Measurements from ENCODE around the gene SCT.

Gene SCT

DNA sequence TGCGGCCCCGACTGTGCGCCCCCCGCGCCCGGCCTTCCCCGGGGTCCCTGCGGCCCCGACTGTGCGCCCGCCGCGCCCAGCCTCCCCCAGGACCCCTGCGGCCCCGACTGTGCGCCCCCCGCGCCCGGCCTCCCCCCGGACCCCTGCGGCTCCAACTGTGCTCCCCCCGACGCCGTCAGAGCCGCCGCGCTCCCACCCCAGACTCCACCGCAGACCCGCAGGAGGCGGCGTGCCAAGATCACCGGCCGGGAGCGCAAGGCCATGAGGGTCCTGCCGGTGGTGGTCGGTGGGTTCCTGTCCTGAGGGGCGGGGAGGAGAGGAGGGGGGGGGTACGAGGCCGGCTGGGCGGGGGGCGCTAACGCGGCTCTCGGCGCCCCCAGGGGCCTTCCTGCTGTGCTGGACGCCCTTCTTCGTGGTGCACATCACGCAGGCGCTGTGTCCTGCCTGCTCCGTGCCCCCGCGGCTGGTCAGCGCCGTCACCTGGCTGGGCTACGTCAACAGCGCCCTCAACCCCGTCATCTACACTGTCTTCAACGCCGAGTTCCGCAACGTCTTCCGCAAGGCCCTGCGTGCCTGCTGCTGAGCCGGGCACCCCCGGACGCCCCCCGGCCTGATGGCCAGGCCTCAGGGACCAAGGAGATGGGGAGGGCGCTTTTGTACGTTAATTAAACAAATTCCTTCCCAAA, 13.2 kb upstream of the SCT start:
- no peak for ATAC-seq
- TF ChIP-seq ZFP3 (CRISPR knock-in tag; IDR thresholded peaks at IDR 0.05) = no peak
- no peak for TF ChIP-seq SNAI2 (CRISPR knock-in tag; IDR thresholded peaks at IDR 0.05)
- no peak for TF ChIP-seq PPARA (CRISPR knock-in tag; IDR thresholded peaks at IDR 0.05; ENCODE audit: borderline replicate concordance)
- TF ChIP-seq TCF4 (CRISPR knock-in tag; IDR thresholded peaks at IDR 0.05; ENCODE audit: borderline replicate concordance) = no peak
- no peak for TF ChIP-seq GLIS3 (CRISPR knock-in tag; IDR thresholded peaks at IDR 0.05)
- TF ChIP-seq BACH2 (CRISPR knock-in tag; IDR thresholded peaks at IDR 0.05; ENCODE audit: borderline replicate concordance) = no peak
- TF ChIP-seq, protein P1, sequence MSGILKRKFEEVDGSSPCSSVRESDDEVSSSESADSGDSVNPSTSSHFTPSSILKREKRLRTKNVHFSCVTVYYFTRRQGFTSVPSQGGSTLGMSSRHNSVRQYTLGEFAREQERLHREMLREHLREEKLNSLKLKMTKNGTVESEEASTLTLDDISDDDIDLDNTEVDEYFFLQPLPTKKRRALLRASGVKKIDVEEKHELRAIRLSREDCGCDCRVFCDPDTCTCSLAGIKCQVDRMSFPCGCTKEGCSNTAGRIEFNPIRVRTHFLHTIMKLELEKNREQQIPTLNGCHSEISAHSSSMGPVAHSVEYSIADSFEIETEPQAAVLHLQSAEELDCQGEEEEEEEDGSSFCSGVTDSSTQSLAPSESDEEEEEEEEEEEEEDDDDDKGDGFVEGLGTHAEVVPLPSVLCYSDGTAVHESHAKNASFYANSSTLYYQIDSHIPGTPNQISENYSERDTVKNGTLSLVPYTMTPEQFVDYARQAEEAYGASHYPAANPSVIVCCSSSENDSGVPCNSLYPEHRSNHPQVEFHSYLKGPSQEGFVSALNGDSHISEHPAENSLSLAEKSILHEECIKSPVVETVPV (CRISPR knock-in tag; IDR thresholded peaks at IDR 0.05) = no peak
- no peak for TF ChIP-seq ZNF70 (CRISPR knock-in tag; IDR thresholded peaks at IDR 0.05)
- TF ChIP-seq, protein P2, sequence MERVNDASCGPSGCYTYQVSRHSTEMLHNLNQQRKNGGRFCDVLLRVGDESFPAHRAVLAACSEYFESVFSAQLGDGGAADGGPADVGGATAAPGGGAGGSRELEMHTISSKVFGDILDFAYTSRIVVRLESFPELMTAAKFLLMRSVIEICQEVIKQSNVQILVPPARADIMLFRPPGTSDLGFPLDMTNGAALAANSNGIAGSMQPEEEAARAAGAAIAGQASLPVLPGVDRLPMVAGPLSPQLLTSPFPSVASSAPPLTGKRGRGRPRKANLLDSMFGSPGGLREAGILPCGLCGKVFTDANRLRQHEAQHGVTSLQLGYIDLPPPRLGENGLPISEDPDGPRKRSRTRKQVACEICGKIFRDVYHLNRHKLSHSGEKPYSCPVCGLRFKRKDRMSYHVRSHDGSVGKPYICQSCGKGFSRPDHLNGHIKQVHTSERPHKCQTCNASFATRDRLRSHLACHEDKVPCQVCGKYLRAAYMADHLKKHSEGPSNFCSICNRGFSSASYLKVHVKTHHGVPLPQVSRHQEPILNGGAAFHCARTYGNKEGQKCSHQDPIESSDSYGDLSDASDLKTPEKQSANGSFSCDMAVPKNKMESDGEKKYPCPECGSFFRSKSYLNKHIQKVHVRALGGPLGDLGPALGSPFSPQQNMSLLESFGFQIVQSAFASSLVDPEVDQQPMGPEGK (CRISPR knock-in tag; IDR thresholded peaks at IDR 0.05; ENCODE audit: borderline replicate concordance) = no peak
- TF ChIP-seq CSDC2 (CRISPR knock-in tag; IDR thresholded peaks at IDR 0.05) = no peak
- no peak for TF ChIP-seq TOX (CRISPR knock-in tag; IDR thresholded peaks at IDR 0.05; ENCODE audit: borderline replicate concordance)
- TF ChIP-seq OSR1 (CRISPR knock-in tag; IDR thresholded peaks at IDR 0.05) = no peak
- no peak for TF ChIP-seq POU6F1 (CRISPR knock-in tag; IDR thresholded peaks at IDR 0.05; ENCODE audit: borderline replicate concordance, low read depth)
- TF ChIP-seq ARNTL (CRISPR knock-in tag; IDR thresholded peaks at IDR 0.05; ENCODE audit: borderline replicate concordance, low read depth) = no peak

DNA sequence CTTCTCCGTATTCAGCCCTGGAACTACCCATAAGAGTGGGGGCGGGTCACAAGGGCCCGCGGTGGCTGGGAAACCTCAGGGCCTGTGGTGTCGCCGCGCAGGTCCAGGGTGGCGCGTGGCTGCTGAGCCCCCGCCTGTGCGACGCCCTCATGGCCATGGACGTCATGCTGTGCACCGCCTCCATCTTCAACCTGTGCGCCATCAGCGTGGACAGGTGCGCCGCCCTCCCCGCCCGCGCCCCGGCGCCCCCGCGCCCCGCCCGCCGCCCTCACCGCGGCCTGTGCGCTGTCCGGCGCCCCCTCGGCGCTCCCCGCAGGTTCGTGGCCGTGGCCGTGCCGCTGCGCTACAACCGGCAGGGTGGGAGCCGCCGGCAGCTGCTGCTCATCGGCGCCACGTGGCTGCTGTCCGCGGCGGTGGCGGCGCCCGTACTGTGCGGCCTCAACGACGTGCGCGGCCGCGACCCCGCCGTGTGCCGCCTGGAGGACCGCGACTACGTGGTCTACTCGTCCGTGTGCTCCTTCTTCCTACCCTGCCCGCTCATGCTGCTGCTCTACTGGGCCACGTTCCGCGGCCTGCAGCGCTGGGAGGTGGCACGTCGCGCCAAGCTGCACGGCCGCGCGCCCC, 12.5 kb upstream of the SCT start:
- no peak for ATAC-seq
- TF ChIP-seq CSDC2 (CRISPR knock-in tag; IDR thresholded peaks at IDR 0.05) = no peak
- TF ChIP-seq ARNTL (CRISPR knock-in tag; IDR thresholded peaks at IDR 0.05; ENCODE audit: borderline replicate concordance, low read depth) = no peak
- no peak for TF ChIP-seq ZNF70 (CRISPR knock-in tag; IDR thresholded peaks at IDR 0.05)
- no peak for TF ChIP-seq ZC3H10 (CRISPR knock-in tag; IDR thresholded peaks at IDR 0.05)
- no peak for TF ChIP-seq TOX (CRISPR knock-in tag; IDR thresholded peaks at IDR 0.05; ENCODE audit: borderline replicate concordance)
- no peak for TF ChIP-seq CREB5 (CRISPR knock-in tag; IDR thresholded peaks at IDR 0.05; ENCODE audit: low read depth)
- TF ChIP-seq, protein P2 (CRISPR knock-in tag; IDR thresholded peaks at IDR 0.05; ENCODE audit: borderline replicate concordance) = no peak
- no peak for TF ChIP-seq BACH2 (CRISPR knock-in tag; IDR thresholded peaks at IDR 0.05; ENCODE audit: borderline replicate concordance)

DNA sequence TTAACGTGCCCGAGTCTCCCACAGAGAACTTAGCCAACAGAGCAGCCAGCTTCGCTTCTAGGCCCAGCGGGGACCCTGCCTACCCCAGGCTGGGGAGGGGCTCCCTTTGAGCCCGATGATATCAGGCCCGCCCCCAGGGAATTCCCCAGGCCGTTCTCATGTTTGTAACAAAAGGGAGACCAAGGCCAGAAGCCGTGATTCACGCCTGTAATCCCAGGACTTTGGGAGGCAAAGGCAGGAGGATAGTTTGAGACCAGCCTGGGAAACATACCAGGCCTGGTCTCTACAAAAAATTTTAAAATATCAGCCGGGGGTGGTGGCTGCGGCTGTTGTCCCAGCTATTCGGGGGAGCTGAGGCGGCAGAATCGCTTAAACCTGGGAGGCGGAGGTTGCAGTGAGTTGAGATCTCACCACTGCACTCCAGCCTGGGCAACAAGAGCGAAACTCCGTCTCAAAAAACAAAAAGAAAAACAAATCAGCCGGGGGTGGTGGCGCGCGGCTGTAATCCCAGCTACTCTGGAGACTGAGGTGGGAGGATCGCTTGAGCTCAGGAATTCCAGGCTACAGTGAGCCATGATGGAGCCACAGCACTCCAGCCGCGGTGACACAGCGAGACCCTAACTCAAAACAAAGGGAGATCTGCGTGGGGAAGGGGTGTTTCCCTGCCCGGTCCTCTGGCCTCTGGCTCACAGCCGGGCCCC, 11.8 kb upstream of the SCT start:
- TF ChIP-seq ARNTL (CRISPR knock-in tag; IDR thresholded peaks at IDR 0.05; ENCODE audit: borderline replicate concordance, low read depth) (no peak), CREB5 (CRISPR knock-in tag; IDR thresholded peaks at IDR 0.05; ENCODE audit: low read depth) (no peak), ISL1 (CRISPR knock-in tag; IDR thresholded peaks at IDR 0.05) (no peak), PPARA (CRISPR knock-in tag; IDR thresholded peaks at IDR 0.05; ENCODE audit: borderline replicate concordance) (no peak), ESRRG (CRISPR knock-in tag; IDR thresholded peaks at IDR 0.05) (no peak), RARB (CRISPR knock-in tag; IDR thresholded peaks at IDR 0.05) (no peak)
- TF ChIP-seq, protein P3, sequence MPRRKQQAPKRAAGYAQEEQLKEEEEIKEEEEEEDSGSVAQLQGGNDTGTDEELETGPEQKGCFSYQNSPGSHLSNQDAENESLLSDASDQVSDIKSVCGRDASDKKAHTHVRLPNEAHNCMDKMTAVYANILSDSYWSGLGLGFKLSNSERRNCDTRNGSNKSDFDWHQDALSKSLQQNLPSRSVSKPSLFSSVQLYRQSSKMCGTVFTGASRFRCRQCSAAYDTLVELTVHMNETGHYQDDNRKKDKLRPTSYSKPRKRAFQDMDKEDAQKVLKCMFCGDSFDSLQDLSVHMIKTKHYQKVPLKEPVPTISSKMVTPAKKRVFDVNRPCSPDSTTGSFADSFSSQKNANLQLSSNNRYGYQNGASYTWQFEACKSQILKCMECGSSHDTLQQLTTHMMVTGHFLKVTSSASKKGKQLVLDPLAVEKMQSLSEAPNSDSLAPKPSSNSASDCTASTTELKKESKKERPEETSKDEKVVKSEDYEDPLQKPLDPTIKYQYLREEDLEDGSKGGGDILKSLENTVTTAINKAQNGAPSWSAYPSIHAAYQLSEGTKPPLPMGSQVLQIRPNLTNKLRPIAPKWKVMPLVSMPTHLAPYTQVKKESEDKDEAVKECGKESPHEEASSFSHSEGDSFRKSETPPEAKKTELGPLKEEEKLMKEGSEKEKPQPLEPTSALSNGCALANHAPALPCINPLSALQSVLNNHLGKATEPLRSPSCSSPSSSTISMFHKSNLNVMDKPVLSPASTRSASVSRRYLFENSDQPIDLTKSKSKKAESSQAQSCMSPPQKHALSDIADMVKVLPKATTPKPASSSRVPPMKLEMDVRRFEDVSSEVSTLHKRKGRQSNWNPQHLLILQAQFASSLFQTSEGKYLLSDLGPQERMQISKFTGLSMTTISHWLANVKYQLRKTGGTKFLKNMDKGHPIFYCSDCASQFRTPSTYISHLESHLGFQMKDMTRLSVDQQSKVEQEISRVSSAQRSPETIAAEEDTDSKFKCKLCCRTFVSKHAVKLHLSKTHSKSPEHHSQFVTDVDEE (CRISPR knock-in tag; IDR thresholded peaks at IDR 0.05) = no peak
- ATAC-seq = no peak

Measured in SK-N-SH treated with all-trans-retinoic acid at 6 μM for 48 hours (cell line).